COR-L47 (cell line): ENCODE results near the gene VDAC1.
A peak's percentile ranks its signal among the peaks of the same experiment; 100 is the strongest.
"Not testable (repeated sequence)": the region's sequence is repeated elsewhere in the genome, so short reads cannot be mapped to it uniquely, and the experiment has no call there.

Source experiments
- DNase-seq: peaks from one replicate; lab custom pipeline; 2025; lab: John Stamatoyannopoulos, UW

The VDAC1 gene

GRCh38 chr5:133941456-133942196 is 63.1 kb downstream of the VDAC1 start:
- DNase-seq, result no peak

GRCh38 chr5:133939668-133940067 is 65.1 kb downstream of the VDAC1 start:
- no peak for DNase-seq

GRCh38 chr5:133938929-133939328 is 65.8 kb downstream of the VDAC1 start:
- no peak for DNase-seq

DNA sequence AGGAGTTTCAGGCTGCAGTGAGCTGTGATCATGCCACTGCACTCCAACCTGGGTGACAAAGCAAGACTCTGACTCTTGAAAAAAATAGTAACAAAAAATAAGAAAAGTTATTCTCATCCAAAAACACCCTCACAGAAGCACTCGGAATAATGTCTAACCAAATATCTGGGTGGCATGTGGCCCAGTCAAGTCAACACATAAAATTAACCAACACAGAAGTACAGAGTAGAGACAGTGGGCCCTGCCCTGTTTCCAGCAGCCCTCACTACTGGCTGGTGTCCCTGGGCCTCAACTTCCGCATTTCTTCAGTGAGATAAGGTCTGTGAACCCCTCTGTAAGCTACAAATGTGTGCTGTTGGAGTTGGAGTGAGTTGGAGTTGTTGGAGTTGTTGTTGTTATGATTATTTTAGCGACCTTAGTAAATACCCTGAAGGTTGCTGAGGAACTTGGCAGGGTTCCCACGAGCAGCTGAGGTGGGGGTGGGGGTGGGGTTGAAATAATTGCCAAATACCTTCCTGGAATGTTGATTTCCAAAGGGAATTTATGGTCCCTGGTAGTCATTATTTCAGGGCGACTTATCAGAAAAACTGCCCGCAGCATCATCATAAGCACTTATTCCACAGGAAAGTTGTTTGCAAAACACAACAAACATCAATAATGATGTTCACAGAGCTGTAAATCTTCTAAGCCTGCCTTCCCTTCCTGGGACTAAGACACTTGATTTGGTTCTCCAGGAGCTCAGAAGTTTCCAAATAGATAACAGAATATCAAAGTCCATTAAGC is 66.5 kb downstream of the VDAC1 start:
- no peak for DNase-seq

- not testable (repeated sequence) for DNase-seq
Observed at GRCh38 chr5:133937628-133938027, 67.1 kb downstream of the VDAC1 start.

GRCh38 chr5:133936651-133937015 is 68.1 kb downstream of the VDAC1 start:
- no peak for DNase-seq

GRCh38 chr5:133935991-133936650 is 68.7 kb downstream of the VDAC1 start:
- DNase-seq, result not testable (repeated sequence)

GRCh38 chr5:133935667-133935940 is 69.2 kb downstream of the VDAC1 start:
- no peak for DNase-seq

DNA sequence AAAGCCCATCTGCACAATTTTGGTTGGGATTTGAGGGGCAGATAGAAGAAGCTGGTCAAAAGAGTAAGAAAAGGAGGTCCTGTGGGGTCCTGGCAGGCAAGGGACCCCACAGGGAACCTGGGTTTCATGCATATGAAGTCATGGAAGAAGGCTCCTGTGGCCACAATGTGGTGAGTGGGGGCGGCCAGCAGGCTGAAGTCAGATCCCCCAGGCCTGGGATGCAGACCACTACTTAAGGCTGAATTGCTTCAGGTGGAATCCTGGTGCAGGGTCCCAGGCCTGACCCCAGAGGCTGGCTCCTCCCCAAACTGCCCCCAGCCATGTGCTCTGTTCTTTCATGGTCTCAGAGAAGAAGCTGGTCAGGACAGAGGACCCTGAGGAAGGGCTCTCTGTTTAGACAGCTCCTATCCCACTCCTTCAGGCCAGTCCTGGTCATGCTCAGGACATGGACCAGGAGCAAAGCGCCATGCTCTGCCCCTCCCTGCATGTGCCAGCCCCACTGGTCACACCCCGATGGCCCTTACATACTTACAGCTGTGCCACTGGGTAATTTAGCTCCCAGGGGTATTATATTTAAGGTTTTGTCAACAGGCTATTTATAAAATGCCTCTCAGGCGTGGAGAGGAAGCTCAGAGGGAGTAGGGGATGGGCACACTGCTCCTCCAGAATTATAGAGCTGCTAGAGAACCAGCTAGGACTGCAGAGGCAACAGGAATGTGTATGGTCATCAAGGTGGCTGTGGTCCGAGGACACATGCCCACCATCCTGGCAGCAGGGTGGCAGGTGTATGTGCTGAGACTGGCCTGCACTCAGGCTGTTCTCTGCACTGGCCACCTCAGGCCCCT is 69.7 kb downstream of the VDAC1 start:
- DNase-seq, result peak; percentile 61

- no peak for DNase-seq
Observed at GRCh38 chr5:133934311-133934710, 70.5 kb downstream of the VDAC1 start.

DNA sequence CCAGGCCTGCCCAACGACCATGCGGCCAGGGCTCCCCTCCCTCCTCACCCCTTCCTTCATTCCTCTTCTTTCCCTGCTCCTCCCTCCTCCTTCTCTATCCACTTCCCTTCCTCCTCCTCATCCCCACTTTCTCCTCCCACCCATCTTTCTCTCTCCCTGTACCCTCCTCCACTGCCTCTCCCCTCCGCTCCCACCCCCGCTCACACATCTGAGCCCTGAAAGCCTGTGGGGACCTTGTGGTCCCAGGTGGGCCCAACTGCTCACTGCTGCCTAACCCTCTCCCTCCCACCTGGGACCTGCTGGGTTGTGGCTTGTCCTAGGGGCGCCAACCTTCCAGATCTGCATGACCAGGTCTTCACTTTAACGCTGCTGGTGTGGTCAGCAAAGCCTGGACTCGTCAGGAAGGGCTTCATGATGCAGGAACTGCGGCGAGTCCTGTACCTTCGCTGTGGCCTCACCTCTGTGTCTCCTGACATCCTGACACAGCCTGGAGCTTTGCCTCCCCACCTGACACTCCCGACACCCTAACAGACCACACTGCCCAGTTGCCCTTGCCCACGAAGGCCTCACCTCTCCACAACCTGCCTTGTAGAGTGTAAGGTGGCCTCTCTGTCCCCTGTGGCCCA is 71.0 kb downstream of the VDAC1 start:
- no peak for DNase-seq

DNA sequence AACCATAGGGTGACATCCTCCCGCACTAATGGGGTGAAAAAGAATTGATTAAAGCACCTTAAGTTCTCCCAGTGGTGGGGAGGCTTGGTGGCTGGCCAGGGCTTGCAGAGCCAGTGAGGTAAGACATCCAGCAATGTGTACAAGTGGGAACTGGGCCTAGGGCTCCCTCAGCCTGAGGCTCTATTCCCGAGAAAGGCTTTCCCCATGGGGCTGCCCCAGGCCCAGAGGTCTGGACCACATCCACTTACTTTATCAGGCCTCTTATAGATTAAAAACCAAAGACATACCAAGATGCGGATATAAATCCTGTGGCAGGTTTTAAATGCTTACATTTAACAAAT is 71.6 kb downstream of the VDAC1 start:
- DNase-seq, result no peak

- no peak for DNase-seq
Observed at GRCh38 chr5:133932441-133933168, 72.2 kb downstream of the VDAC1 start.

GRCh38 chr5:133931546-133931945 is 73.2 kb downstream of the VDAC1 start:
- DNase-seq, result no peak

GRCh38 chr5:133930813-133931090 is 74.0 kb downstream of the VDAC1 start:
- DNase-seq, result no peak

- DNase-seq, result no peak
Observed at GRCh38 chr5:133930061-133930812, 74.5 kb downstream of the VDAC1 start.

GRCh38 chr5:133928587-133929393 is 76.0 kb downstream of the VDAC1 start:
- no peak for DNase-seq

DNA sequence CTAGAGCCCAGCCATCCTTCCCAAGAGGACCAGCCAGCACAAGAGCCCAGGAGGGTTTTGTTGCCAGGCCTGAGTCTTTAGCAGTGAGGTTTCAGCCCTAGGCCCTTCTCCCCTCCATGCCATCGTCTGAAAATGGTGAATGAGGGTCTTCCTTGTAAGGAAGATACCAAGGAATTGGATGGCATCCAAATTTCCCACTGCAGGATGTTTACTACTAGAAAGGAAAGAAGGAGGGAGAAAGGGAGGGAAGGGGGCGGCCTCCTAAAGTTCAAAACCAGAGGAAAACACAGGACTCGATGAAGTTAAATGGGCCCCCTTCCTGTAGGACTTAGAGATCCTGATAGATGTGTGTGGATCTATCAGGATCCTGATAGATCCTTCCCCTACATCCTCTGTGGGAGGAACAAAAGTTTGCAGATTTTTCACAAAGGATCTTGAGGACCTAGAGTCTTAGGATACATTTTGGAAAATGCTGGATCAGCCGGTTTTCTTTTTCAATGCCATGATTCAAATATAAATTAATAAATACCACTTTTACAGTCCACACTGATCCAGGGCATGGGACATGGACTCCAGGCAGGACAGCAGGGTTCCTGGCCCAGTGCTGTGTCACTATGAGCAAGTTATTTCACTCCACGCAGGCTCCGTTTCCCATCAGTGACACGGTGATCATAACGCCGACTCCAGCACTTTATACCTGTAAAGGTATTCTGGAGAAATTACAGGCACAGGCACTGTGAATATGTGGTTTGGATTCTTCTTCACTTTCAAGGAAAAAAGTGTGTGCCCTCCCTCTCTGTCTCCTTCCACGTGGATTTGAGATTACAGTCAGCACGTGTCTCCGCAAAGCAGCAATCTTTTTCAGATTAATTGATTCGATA is 77.2 kb downstream of the VDAC1 start:
- DNase-seq, result no peak
